ENCODE data around the gene RDX. TPM values are rescaled to one million over a fixed set of nuclear protein-coding genes. Genes with fewer than 3 reads are reported as not detected.

RDX gene
- total and polyA plus RNA-seq, 10 of the 15 experiments (the other 5 are each of a cell fraction or from before 2014, with no cell fraction given) = 24.6 to 62.2 (median 47.8) TPM

- TF ChIP-seq TARDBP (IDR thresholded peaks at IDR 0.05; ENCODE audit: borderline replicate concordance) (no peak), SMARCA5 (IDR thresholded peaks at IDR 0.05) (no peak), CTCF (IDR thresholded peaks at IDR 0.05 in 2 of 3, conservative IDR thresholded peaks at IDR 0.05 in 1 of 3; ENCODE audit: control insufficient read depth in 2 of 3, extremely low read depth in 1 of 3, insufficient read depth in 1 of 3, low read depth in 3 of 3, low read length in 3 of 3) (no peak), TBL1XR1 (IDR thresholded peaks at IDR 0.05; ENCODE audit: low read depth, low read length) (no peak), GABPA (IDR thresholded peaks at IDR 0.05; ENCODE audit: low read depth) (no peak), MEF2B (IDR thresholded peaks at IDR 0.05; ENCODE audit: partially characterized antibody, poor library complexity, severe bottlenecking) (no peak)
These were observed 4.6 kb upstream of the RDX start (continued) for GRCh38 chr11:110301032-110301431.

- 90% methylated on average over 6 of the region's 6 CpGs for WGBS (ENCODE audit: insufficient coverage, insufficient replicate concordance, low lambda C conversion rate, missing lambda C conversion rate)
- Histone ChIP-seq H3K9me3 (replicated peaks; ENCODE audit: control insufficient read depth, insufficient read depth, low read length) (no peaks in the 10 kb centered on the region), H3K4me1 (ENCODE audit: control insufficient read depth, insufficient read depth, low read length) (no peaks in the 10 kb centered on the region), H2AFZ (ENCODE audit: control insufficient read depth, low read depth, low read length) (no peak overlapping the region), H3K27me3 (replicated peaks in 1 of 2; ENCODE audit: control insufficient read depth in 2 of 2, insufficient read depth in 2 of 2, low read length in 1 of 2) (no peaks in the 10 kb centered on the region), H3K4me2 (ENCODE audit: control insufficient read depth, insufficient read depth) (no peak overlapping the region), H3K9ac (ENCODE audit: control insufficient read depth, insufficient read depth, low read length) (no peak overlapping the region), H3K4me3 (no peak overlapping the region), H4K20me1 (ENCODE audit: control insufficient read depth, insufficient read depth) (no peaks in the 10 kb centered on the region), H3K36me3 (ENCODE audit: control insufficient read depth in 2 of 2, insufficient read depth in 2 of 2, low read length in 1 of 2) (no peaks in the 10 kb centered on the region), H3K79me2 (ENCODE audit: control insufficient read depth, insufficient read depth, low read length) (peaks cover 19% of the 10 kb centered on the region), H3K27ac (ENCODE audit: control insufficient read depth, insufficient read depth) (no peak overlapping the region)
- SMC1A ChIA-PET (ENCODE audit: uncharacterized antibody, unreplicated experiment) = interaction anchor here (1.1 to 2.5 kb wide), 8 partner anchors 11 to 68 kb away, joined by 3 to 17 read pairs (median 6); no protein-coding TSS in a partner anchor
- FAIRE-seq = no peak
- TF ChIP-seq MEF2B (IDR thresholded peaks at IDR 0.05; ENCODE audit: partially characterized antibody, poor library complexity, severe bottlenecking) (no peak), TARDBP (IDR thresholded peaks at IDR 0.05; ENCODE audit: borderline replicate concordance) (no peak), CEBPZ (IDR thresholded peaks at IDR 0.05; ENCODE audit: low read depth, low read length) (no peak), EED (IDR thresholded peaks at IDR 0.05; ENCODE audit: low read depth) (no peak), IKZF1 (conservative IDR thresholded peaks at IDR 0.05) (no peak)
- no peak for DNase-seq (ENCODE audit: low read depth, low spot score)
- RAD21 ChIA-PET (ENCODE audit: unreplicated experiment) = no interaction called here
- POLR2A ChIA-PET = interaction anchor here (0.6 to 1.4 kb wide), 2 partner anchors 40 to 1982 kb away, joined by 3 to 4 read pairs; no protein-coding TSS in a partner anchor
- no TSS peak for BruUV-seq (replicated peaks)
- in situ Hi-C loops (cut with MboI) = no loop called here
- ATAC-seq = no peak
- CTCF ChIA-PET = interaction anchor here (0.9 to 1.5 kb wide), 5 partner anchors 27 to 325 kb away, joined by 3 read pairs; no protein-coding TSS in a partner anchor
- intact Hi-C loops (cut with micrococcal nuclease; ENCODE audit: unreplicated experiment) = loop anchor here (10.0 kb wide), 1 partner anchor 136 kb away; no protein-coding TSS in a partner anchor
These were observed 2.8 kb upstream of the RDX start for GRCh38 chr11:110299006-110299785.
